Peyer's patch (tissue), 4 donors: Measurements from ENCODE around the gene ANKH.

Experiments used
- CTCF ChIP-seq, 6 experiments: fragments of 450-650 bp in 4 of 6; fragments of 200-600 bp in 2 of 6; sonication (generic) in 1 of 6; IDR thresholded peaks; one replicate each; pipeline ENCODE4 v1.5.1; 2017 to 2019; ENCODE audit warnings: antibody characterized with exemption in 6 of 6, mild to moderate bottlenecking in 3 of 6, moderate library complexity in 1 of 6
- POLR2A ChIP-seq, 2 donors: fragments of 450-650 bp; IDR thresholded peaks; one replicate each; pipeline ENCODE4 v1.5.1; 2017; ENCODE audit warnings: antibody characterized with exemption in 2 of 2, mild to moderate bottlenecking in 2 of 2, moderate library complexity in 2 of 2

- TF ChIP-seq CTCF (IDR thresholded peaks at IDR 0.05) (peak; percentile 79 to 94 (median 90)), POLR2A (IDR thresholded peaks at IDR 0.05) (peak in 1 of 2 donors; percentile 4)
Measured at GRCh38 chr5:14727428-14727865, 144.1 kb downstream of the ANKH start.
